ENCODE measurements around the gene DCDC1. TPM values are rescaled to one million over a fixed set of nuclear protein-coding genes. Genes with fewer than 3 reads are reported as not detected.

DCDC1 gene
- total RNA-seq, 1 donor from 2014 or later, result not detected

GRCh38 chr11:31397239-31397834 lies 27.8 kb upstream of the DCDC1 start:
- CTCF ChIA-PET, result interaction anchor here (1.0 kb wide), 1 partner anchor 610 kb away, joined by 3 read pairs; no protein-coding TSS in a partner anchor
- Mint-ChIP-seq H3K36me3 (ENCODE audit: low read depth) (peaks cover 21% of the 10 kb centered on the region), H3K4me3 (no peak overlapping the region), H3K9me3 (peaks cover 6% of the 10 kb centered on the region), H3K27ac (no peak overlapping the region), H3K27me3 (no peaks in the 10 kb centered on the region), H3K4me1 (no peaks in the 10 kb centered on the region)
- POLR2A ChIA-PET, result no interaction called here
- intact Hi-C loops (cut with micrococcal nuclease), result loop anchor here (1.0 to 5.0 kb wide), 3 partner anchors 473 to 779 kb away; no protein-coding TSS in a partner anchor
- peak; percentile 28 for TF ChIP-seq CTCF (IDR thresholded peaks at IDR 0.05)
- no peak for ATAC-seq (ENCODE audit: low read depth)
- no peak for DNase-seq

DNA sequence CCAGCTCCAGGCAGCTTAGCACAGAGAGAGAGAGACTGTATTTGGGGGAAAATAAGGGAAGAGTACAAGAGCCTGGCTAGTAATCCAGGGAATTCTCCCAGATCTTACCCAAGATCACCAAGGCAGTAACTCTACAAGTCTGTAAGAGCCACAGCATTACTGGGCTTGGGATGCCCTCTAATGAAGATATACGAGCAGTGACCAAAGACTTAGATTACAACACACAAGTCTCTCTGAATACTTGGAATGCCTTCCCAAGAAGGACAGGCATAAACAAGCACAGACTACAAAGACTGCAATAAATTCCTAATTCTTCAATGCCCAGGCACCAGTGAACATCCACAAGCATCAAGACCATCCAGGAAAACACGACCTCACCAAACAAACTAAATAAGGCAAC lies 17.8 kb upstream of the DCDC1 start:
- no peaks in the 10 kb centered on the region for H3K4me1 Mint-ChIP-seq
- no peak overlapping the region for H3K27ac Mint-ChIP-seq
- H3K36me3 Mint-ChIP-seq (ENCODE audit: low read depth), result peaks cover 8% of the 10 kb centered on the region
- TF ChIP-seq CTCF (IDR thresholded peaks at IDR 0.05), result no peak
- peaks cover 2% of the 10 kb centered on the region for H3K9me3 Mint-ChIP-seq
- no peak for ATAC-seq (ENCODE audit: low read depth)
- no peaks in the 10 kb centered on the region for H3K27me3 Mint-ChIP-seq
- no peak overlapping the region for H3K4me3 Mint-ChIP-seq
- CTCF ChIA-PET, result no interaction called here
- DNase-seq, result no peak
- POLR2A ChIA-PET, result no interaction called here
- intact Hi-C loops (cut with micrococcal nuclease), result no loop called here

- no peak for TF ChIP-seq CTCF (IDR thresholded peaks at IDR 0.05)
- Mint-ChIP-seq H3K9me3 (no peaks in the 10 kb centered on the region), H3K36me3 (ENCODE audit: low read depth) (peaks cover 12% of the 10 kb centered on the region), H3K27me3 (no peaks in the 10 kb centered on the region), H3K4me3 (no peak overlapping the region), H3K27ac (no peak overlapping the region), H3K4me1 (no peaks in the 10 kb centered on the region)
- ChIA-PET POLR2A (no interaction called here), CTCF (no interaction called here)
- intact Hi-C loops (cut with micrococcal nuclease), result no loop called here
- DNase-seq (no peak), ATAC-seq (ENCODE audit: low read depth) (no peak)
Measured at GRCh38 chr11:31383116-31383515, 13.6 kb upstream of the DCDC1 start.

GRCh38 chr11:31375879-31376278 lies 6.3 kb upstream of the DCDC1 start:
- ATAC-seq (ENCODE audit: low read depth) (no peak), DNase-seq (no peak)
- no peak for TF ChIP-seq CTCF (IDR thresholded peaks at IDR 0.05)
- peaks cover 37% of the 10 kb centered on the region for H3K36me3 Mint-ChIP-seq (ENCODE audit: low read depth)
- ChIA-PET POLR2A (no interaction called here), CTCF (no interaction called here)
- H3K9me3 Mint-ChIP-seq, result no peaks in the 10 kb centered on the region
- H3K4me3 Mint-ChIP-seq, result no peak overlapping the region
- no peak overlapping the region for H3K27ac Mint-ChIP-seq
- H3K27me3 Mint-ChIP-seq, result no peaks in the 10 kb centered on the region
- peaks cover 16% of the 10 kb centered on the region for H3K4me1 Mint-ChIP-seq
- intact Hi-C loops (cut with micrococcal nuclease), result loop anchor here (2.0 kb wide), 1 partner anchor 15 kb away; no protein-coding TSS in a partner anchor

- ChIA-PET CTCF (no interaction called here), POLR2A (no interaction called here)
- intact Hi-C loops (cut with micrococcal nuclease), result loop anchor here (5.0 to 10.0 kb wide), 2 partner anchors 448 to 1216 kb away; partner anchors contain the start of genes EIF3M and PAX6
- peaks cover 15% of the 10 kb centered on the region for H3K27me3 Mint-ChIP-seq
- no peak for ATAC-seq (ENCODE audit: low read depth)
- peaks cover 29% of the 10 kb centered on the region for H3K4me1 Mint-ChIP-seq
- TF ChIP-seq CTCF (IDR thresholded peaks at IDR 0.05), result no peak
- no peak for DNase-seq
- H3K4me3 Mint-ChIP-seq, result no peak overlapping the region
- peaks cover 11% of the 10 kb centered on the region for H3K36me3 Mint-ChIP-seq (ENCODE audit: low read depth)
- no peak overlapping the region for H3K27ac Mint-ChIP-seq
- no peaks in the 10 kb centered on the region for H3K9me3 Mint-ChIP-seq
Measured at GRCh38 chr11:31366795-31367194, 2.7 kb downstream of the DCDC1 start.

All from activated B cell treated with CpG ODN at 0.5 μM for 24 hours (primary cell).